Measurements from ENCODE around the gene NSUN3. TPM values are rescaled to one million over a fixed set of nuclear protein-coding genes. Genes with fewer than 3 reads are reported as not detected.

Gene NSUN3
- total and polyA plus RNA-seq, 2 of the 8 experiments (the other 6 are each of a cell fraction or from before 2014, with no cell fraction given) = 2.1 to 5.1 TPM

DNA sequence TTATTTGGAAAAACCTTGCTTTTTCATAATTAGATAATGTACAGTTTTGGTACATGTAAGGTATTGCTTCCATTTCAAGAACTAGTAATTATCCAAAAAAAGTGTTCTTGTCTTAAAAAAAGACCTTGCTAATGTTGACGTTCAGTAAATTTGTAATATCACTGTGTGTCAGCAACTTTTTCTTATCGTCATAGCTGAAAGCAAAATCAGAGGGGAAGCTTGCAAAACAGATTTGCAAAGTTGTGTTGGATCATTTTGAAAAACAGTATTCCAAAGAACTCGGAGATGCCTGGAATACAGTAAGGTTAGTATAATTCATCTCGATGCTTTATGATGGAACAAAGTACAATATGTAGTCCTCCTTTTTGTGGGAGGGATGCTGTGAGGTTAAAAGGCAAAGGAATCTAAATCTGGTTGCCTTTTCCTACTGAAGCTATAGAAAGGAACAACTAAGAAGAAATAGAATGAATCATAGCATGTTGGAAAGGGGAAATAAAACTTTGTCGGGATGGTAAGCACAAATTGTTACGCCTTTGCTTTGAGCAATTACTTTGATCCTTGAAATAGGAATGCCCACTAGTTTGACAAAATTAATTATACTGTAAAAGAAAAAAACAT lies 1.5 kb downstream of the NSUN3 start:
- H3K79me1 ChIP-seq (ENCODE audit: low read depth, low read length) = no peaks in the 10 kb centered on the region; the same call in 1 of the 2 replicates
- H3K14ac ChIP-seq (ENCODE audit: insufficient read length) = no peak overlapping the region
- no peak for FAIRE-seq
- peaks cover 7% of the 10 kb centered on the region; the same call in 1 of the 2 replicates for H3K23me2 ChIP-seq (ENCODE audit: low read depth, low read length)
- H2BK20ac ChIP-seq (ENCODE audit: low read length) = no peak overlapping the region
- H2AFZ ChIP-seq (ENCODE audit: low read length) = no peak overlapping the region
- peak overlapping the region; percentile 75 to 90; a peak in 1 of 4 replicates for H3K4me2 ChIP-seq (ENCODE audit: insufficient read depth in 1 of 2, low read depth in 2 of 2, low read length in 2 of 2)
- no peak overlapping the region for H3K18ac ChIP-seq (ENCODE audit: extremely low read depth, low read length)
- no peaks in the 10 kb centered on the region for H3K27me3 ChIP-seq (replicated peaks in 1 of 4; ENCODE audit: control insufficient read depth in 3 of 4, extremely low read depth in 1 of 4, insufficient read depth in 3 of 4, low read length in 3 of 4)
- peaks cover 0 to 4% of the 10 kb centered on the region in 2 experiments; a peak in 1 of 4 replicates for H3K79me2 ChIP-seq (ENCODE audit: control insufficient read depth in 1 of 2, insufficient read depth in 2 of 2, low read length in 2 of 2)
- DNase-seq (ENCODE audit: low read depth in 1 of 2, low spot score in 2 of 2) = no peak
- H2BK12ac ChIP-seq (ENCODE audit: low read depth, low read length) = no peak overlapping the region
- H3K4me1 ChIP-seq (replicated peaks in 1 of 4; ENCODE audit: control insufficient read depth in 3 of 4, insufficient read depth in 4 of 4, low read length in 3 of 4) = peaks cover 0 to 2% (median 0%) of the 10 kb centered on the region in 4 experiments; a peak in 2 of 7 replicates
- H3K56ac ChIP-seq (replicated peaks; ENCODE audit: insufficient read length, low read depth, low read length) = no peak overlapping the region
- no peak overlapping the region for H3K27ac ChIP-seq (ENCODE audit: low read depth, low read length)
- H4K5ac ChIP-seq (ENCODE audit: insufficient read length, low read depth, low read length) = no peak overlapping the region
- no peak overlapping the region for H3K9ac ChIP-seq (replicated peaks in 1 of 4; ENCODE audit: extremely low read depth in 1 of 4, low read depth in 3 of 4, low read length in 3 of 4)
- ChIA-PET CTCF (ENCODE audit: partially characterized antibody) (no interaction called here), POLR2A (ENCODE audit: partially characterized antibody) (no interaction called here)
- H4K20me1 ChIP-seq (replicated peaks in 1 of 2; ENCODE audit: control insufficient read depth in 1 of 2, insufficient read depth in 2 of 2, low read length in 2 of 2) = no peaks in the 10 kb centered on the region
- 91% methylated on average over 6 of the region's 6 CpGs; no CpG with 5 or more reads in 1 of the 2 experiments for WGBS, 2 experiments (ENCODE audit: extremely low coverage in 1 of 2, insufficient coverage in 1 of 2, insufficient read length in 1 of 2, insufficient replicate concordance in 2 of 2, low coverage in 1 of 2, low lambda C conversion rate in 2 of 2, missing lambda C conversion rate in 1 of 2)
- no peak overlapping the region for H3K4ac ChIP-seq (replicated peaks; ENCODE audit: insufficient read length, low read depth, low read length)
- no peak overlapping the region for H2BK15ac ChIP-seq (ENCODE audit: low read length)
- no peak overlapping the region for H3K23ac ChIP-seq (ENCODE audit: insufficient read length)
- no peak overlapping the region for H4K91ac ChIP-seq (replicated peaks; ENCODE audit: insufficient read length, low read length)
- no peaks in the 10 kb centered on the region; a peak in 1 of 4 replicates for H3K9me3 ChIP-seq (ENCODE audit: insufficient read depth in 2 of 2, low read depth in 1 of 2, low read length in 1 of 2)
- no peaks in the 10 kb centered on the region; a peak in 1 of 8 replicates for H3K36me3 ChIP-seq (ENCODE audit: control insufficient read depth in 2 of 4, insufficient read depth in 4 of 4, low read length in 3 of 4)
- no peak overlapping the region for H2AK5ac ChIP-seq (ENCODE audit: low read depth, low read length)
- H3K4me3 ChIP-seq (ENCODE audit: extremely low read depth in 1 of 4, insufficient read depth in 2 of 4, low read depth in 3 of 4, low read length in 4 of 4) = peak overlapping the region in 1 of 4 experiments; percentile 82; a peak in 2 of 8 replicates
- H2BK5ac ChIP-seq (ENCODE audit: low read depth, low read length) = no peak overlapping the region
- no peak overlapping the region for H4K8ac ChIP-seq (ENCODE audit: extremely low read depth, insufficient read depth, low read length)
- H2BK120ac ChIP-seq (replicated peaks; ENCODE audit: low read depth, low read length) = no peak overlapping the region
- TF ChIP-seq MAFK (IDR thresholded peaks at IDR 0.05; ENCODE audit: low read depth, low read length) (no peak), SP4 (IDR thresholded peaks at IDR 0.05; ENCODE audit: low read length) (no peak), RBBP5 (IDR thresholded peaks at IDR 0.05; ENCODE audit: borderline replicate concordance, low read depth, low read length) (no peak), ATF2 (IDR thresholded peaks at IDR 0.05; ENCODE audit: low read length) (no peak), NRF1 (IDR thresholded peaks at IDR 0.05; ENCODE audit: low read depth, low read length) (no peak), CEBPB (IDR thresholded peaks at IDR 0.05; ENCODE audit: low read depth, low read length) (no peak), CHD2 (IDR thresholded peaks at IDR 0.05; ENCODE audit: low read length) (no peak), SUZ12 (IDR thresholded peaks at IDR 0.05; ENCODE audit: low read length) (no peak), YY1 (IDR thresholded peaks at IDR 0.05; ENCODE audit: low read depth, low read length) (no peak), RXRA (IDR thresholded peaks at IDR 0.05; ENCODE audit: insufficient read depth, low read depth, low read length) (no peak), POLR2A (IDR thresholded peaks at IDR 0.05; ENCODE audit: control extremely low read depth in 1 of 2, low read depth in 2 of 2, low read length in 2 of 2) (no peak), TAF1 (IDR thresholded peaks at IDR 0.05; ENCODE audit: low read depth, low read length) (no peak), CTBP2 (IDR thresholded peaks at IDR 0.05; ENCODE audit: borderline replicate concordance, insufficient read depth, insufficient read length, low read length) (no peak)
